Kidney glomerular epithelial cell (primary cell): ENCODE data around the gene PMEL.

Source experiments
- DNase-seq: peaks from one replicate; lab custom pipeline; 2025; lab: John Stamatoyannopoulos, UW

The PMEL gene

GRCh38 chr12:55983232-55983842 lies 17.5 kb upstream of the PMEL start:
- DNase-seq, result no peak

GRCh38 chr12:55982319-55982936 lies 16.6 kb upstream of the PMEL start:
- peak; percentile 87 for DNase-seq

GRCh38 chr12:55981882-55982281 lies 16.0 kb upstream of the PMEL start:
- peak; percentile 34 for DNase-seq

- DNase-seq, result no peak
Measured at GRCh38 chr12:55979069-55979468, 13.2 kb upstream of the PMEL start.

- no peak for DNase-seq
Measured at GRCh38 chr12:55978393-55978792, 12.6 kb upstream of the PMEL start.

- peak; percentile 18 for DNase-seq
Measured at GRCh38 chr12:55974308-55974730, 8.5 kb upstream of the PMEL start.

- DNase-seq, result peak; percentile 100
Measured at GRCh38 chr12:55973599-55974307, 7.9 kb upstream of the PMEL start, which contains the start of gene RAB5B. TSS of gene RAB5B (plus strand) at chr12:55974078. CDS start at chr12:55986961, 12,883 bp downstream.

- DNase-seq, result no peak
Measured at GRCh38 chr12:55972911-55973598, 7.2 kb upstream of the PMEL start.

- DNase-seq, result no peak
Measured at GRCh38 chr12:55972456-55972855, 6.6 kb upstream of the PMEL start.

- DNase-seq, result peak; percentile 42
Measured at GRCh38 chr12:55972042-55972441, 6.2 kb upstream of the PMEL start.

GRCh38 chr12:55970775-55971174 lies 4.9 kb upstream of the PMEL start:
- no peak for DNase-seq

GRCh38 chr12:55969356-55969755 lies 3.5 kb upstream of the PMEL start:
- DNase-seq, result no peak

- DNase-seq, result peak; percentile 76
Measured at GRCh38 chr12:55966408-55967281, 803 bp upstream of the PMEL start, which contains the start of gene CDK2. TSS of gene CDK2 (plus strand) at chr12:55966830. CDS start at chr12:55967009, 179 bp downstream.

GRCh38 chr12:55965240-55965639 lies 602 bp downstream of the PMEL start:
- DNase-seq, result no peak

GRCh38 chr12:55963760-55964159 lies 2.1 kb downstream of the PMEL start:
- no peak for DNase-seq

- no peak for DNase-seq
Measured at GRCh38 chr12:55957106-55957859, 8.6 kb downstream of the PMEL start.

GRCh38 chr12:55955800-55956508 lies 9.9 kb downstream of the PMEL start:
- DNase-seq, result peak; percentile 83

GRCh38 chr12:55955344-55955743 lies 10.5 kb downstream of the PMEL start:
- no peak for DNase-seq

GRCh38 chr12:55946553-55946952 lies 19.3 kb downstream of the PMEL start:
- no peak for DNase-seq

GRCh38 chr12:55942577-55943136 lies 23.2 kb downstream of the PMEL start:
- no peak for DNase-seq
